HCT116 (cell line): ENCODE measurements around the gene DNAJC19.
"Not testable (repeated sequence)": the region's sequence is repeated elsewhere in the genome, so short reads cannot be mapped to it uniquely, and the experiment has no call there.

Source experiments
- POLR2A ChIP-seq: IDR thresholded peaks from 2 replicates; pipeline ENCODE4 v1.7.0; 2011; ENCODE audit warnings: borderline replicate concordance; ENCODE audit not compliant: insufficient read depth, insufficient read length; ENCODE audit errors: extremely low read depth
- TF ChIP-seq, protein P1 (sequence below), 3 experiments: fragments of 200-600 bp in 1 of 3; sonication (generic) in 1 of 3; IDR thresholded peaks in 2 of 3; conservative IDR thresholded peaks in 1 of 3; 2 replicates each; pipeline ENCODE4 v1.5.1; 2012 to 2017; ENCODE audit warnings: low read depth in 2 of 3, low read length in 2 of 3, antibody characterized with exemption in 1 of 3, borderline replicate concordance in 1 of 3, control low read depth in 1 of 3, mild to moderate bottlenecking in 1 of 3, mixed read lengths in 1 of 3, mixed run types in 1 of 3, moderate library complexity in 1 of 3; ENCODE audit not compliant: insufficient read depth in 1 of 3

GRCh38 chr3:181002331-181002730 is 12.8 kb upstream of the DNAJC19 start:
- TF ChIP-seq POLR2A: not testable (repeated sequence)
- TF ChIP-seq, protein P1, sequence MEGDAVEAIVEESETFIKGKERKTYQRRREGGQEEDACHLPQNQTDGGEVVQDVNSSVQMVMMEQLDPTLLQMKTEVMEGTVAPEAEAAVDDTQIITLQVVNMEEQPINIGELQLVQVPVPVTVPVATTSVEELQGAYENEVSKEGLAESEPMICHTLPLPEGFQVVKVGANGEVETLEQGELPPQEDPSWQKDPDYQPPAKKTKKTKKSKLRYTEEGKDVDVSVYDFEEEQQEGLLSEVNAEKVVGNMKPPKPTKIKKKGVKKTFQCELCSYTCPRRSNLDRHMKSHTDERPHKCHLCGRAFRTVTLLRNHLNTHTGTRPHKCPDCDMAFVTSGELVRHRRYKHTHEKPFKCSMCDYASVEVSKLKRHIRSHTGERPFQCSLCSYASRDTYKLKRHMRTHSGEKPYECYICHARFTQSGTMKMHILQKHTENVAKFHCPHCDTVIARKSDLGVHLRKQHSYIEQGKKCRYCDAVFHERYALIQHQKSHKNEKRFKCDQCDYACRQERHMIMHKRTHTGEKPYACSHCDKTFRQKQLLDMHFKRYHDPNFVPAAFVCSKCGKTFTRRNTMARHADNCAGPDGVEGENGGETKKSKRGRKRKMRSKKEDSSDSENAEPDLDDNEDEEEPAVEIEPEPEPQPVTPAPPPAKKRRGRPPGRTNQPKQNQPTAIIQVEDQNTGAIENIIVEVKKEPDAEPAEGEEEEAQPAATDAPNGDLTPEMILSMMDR (IDR thresholded peaks at IDR 0.05 in 2 of 3, conservative IDR thresholded peaks at IDR 0.05 in 1 of 3; ENCODE audit: borderline replicate concordance in 1 of 3, insufficient read depth in 1 of 3, low read depth in 2 of 3, low read length in 2 of 3): not testable (repeated sequence)
